GM19467 (cell line): Measurements from ENCODE around the gene GIPC3.

ENCODE experiments used
- ATAC-seq: cut with Tn5 transposase; IDR thresholded peaks from one replicate; pipeline ENCODE4 v1.9.1; 2021; ENCODE audit warnings: mild to moderate bottlenecking, moderate library complexity; ENCODE audit not compliant: unreplicated experiment

Gene GIPC3

DNA sequence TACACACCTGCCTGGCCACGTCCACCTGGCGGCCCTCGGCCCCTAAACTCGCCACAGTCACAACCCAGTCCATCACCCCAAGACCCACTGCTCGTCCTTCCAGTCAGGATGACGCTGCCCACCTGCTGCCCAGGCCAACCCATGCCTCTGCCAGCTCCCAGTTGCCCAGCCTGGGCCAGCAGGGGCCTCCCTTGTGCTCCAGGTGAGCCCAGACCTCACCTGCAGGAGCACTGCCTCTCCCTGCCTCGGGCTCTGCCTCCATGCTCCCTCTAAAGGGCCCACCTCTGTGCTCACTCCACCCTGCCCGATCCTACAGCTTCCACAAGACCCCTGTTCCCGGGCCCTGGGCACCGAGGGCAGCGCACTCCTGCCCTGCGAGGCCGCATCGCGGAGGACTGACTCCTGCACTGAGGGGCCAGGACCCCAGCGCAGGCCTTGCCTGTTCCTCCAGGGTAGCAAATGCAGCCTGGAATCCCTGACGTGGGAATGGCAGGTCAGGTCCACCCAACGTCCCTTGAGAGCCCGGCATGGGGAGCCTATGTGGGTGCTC lies 49.3 kb downstream of the GIPC3 start:
- no peak for ATAC-seq

GRCh38 chr19:3636506-3636905 lies 51.2 kb downstream of the GIPC3 start:
- no peak for ATAC-seq

DNA sequence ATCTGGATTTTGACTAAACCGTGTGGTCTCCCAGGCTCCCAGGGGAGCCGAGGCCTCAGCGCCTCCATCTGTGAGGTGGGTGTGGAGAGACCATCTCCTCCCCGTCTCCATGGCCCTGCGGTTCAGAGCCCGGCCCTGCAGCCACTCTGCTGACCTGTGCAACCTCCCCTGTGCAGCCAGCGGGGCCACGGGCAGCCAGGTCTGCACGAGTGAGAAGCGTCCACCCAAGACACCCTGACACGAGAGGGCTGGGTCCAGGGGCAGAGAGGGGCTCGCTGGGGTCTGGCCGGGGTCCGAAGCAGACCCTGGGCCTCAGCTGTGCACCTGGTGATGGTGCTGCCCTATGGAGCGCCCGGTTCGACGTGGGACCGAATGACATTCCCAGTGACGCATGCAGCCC lies 51.7 kb downstream of the GIPC3 start:
- no peak for ATAC-seq

GRCh38 chr19:3637621-3638020 lies 52.3 kb downstream of the GIPC3 start:
- ATAC-seq, result no peak

DNA sequence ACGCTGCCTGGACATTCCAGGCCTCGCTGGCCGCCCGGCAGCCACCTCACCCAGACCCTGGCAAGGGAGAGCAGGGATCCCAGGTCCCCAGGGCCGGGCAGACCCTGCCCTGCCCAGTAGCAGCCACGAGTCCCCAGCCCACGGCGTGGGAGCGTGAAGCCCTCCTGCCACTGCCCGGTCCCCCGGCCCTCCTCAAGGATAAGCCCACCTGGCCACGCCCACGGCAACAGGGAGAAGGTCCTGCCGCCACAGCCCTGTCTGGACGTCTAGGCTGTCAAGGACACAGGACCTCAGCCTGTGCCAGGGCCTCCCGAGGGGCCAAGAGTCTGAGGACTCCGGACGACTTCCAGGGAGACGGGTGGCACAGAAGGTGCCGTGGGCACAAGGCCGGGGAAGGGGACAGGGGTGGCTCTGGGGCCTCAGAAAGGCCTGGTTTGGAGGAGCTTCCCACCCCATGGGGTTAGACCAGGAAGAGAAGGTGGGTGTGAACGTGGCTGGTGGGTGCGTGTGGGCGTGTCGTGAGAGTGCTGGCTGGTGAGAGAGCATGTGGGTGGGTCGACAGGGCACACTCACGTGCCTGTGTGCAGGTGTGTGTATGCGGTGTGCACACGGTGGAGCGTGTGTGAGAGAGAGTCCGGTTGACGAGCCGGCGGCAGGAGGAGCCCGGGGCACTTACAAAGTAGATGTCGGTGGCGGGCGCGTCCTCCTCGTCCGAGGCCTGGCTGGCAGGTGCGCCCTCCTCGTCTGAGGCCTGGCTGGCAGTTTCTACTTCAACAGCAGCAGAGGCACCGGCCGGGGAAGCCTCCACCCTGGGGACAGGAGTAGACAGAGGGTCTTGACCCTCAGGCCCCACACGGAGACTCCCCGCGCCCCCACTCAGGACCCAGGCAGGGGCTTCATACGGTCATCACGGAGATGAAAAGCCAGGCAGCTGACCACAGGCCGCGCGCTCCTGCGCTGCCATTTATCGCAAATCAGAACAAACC lies 53.2 kb downstream of the GIPC3 start:
- no peak for ATAC-seq

GRCh38 chr19:3639479-3639878 lies 54.2 kb downstream of the GIPC3 start:
- ATAC-seq, result no peak

DNA sequence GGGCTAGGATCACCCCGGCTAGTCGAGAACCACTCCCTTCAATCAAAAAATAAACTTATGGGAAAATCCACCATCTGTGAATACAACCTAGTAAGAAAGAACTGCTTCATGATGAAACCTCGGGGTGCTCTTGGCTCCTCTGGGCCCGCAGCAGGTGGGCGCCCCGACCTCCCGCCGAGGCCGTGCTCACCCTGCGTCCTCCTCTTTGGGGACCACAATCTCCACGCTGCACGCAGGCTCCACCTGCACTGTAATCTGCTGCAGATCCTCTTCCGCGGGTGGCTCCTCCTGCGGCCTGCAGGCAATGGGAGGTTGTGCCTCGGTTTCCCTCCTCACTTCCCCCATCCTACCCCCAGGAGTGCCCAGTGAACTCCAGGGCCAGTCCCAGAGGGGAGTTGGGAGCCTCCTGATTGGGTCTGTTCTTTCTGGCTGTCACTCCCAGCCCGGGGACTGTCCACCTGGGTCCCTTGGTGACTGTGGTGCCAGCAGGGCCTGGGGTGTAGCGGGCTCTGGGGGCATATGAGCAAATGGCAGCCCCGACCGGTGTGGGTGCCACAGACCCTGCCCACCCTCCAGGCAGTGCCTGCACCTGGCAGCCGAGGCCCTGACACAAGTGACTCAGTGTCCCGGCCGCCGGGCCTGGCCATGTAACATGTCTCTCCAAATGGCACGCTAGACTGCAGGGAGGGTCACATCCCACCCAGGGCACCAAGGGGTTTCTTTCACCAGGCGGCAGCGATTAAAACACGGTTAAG lies 56.4 kb downstream of the GIPC3 start:
- ATAC-seq, result no peak

- ATAC-seq, result no peak
Measured at GRCh38 chr19:3642296-3642695, 57.0 kb downstream of the GIPC3 start.
